ENCODE measurements around the gene TBX10.
"Not testable (repeated sequence)": the region's sequence is repeated elsewhere in the genome, so short reads cannot be mapped to it uniquely, and the experiment has no call there.

TBX10 gene

GRCh38 chr11:67614730-67615714 is 24.5 kb downstream of the TBX10 start:
- DNase-seq: peak; percentile 59

GRCh38 chr11:67613960-67614715 is 25.4 kb downstream of the TBX10 start:
- peak; percentile 92 for DNase-seq

- no peak for DNase-seq
These were observed 26.1 kb downstream of the TBX10 start for GRCh38 chr11:67613313-67613959.

- DNase-seq: no peak
These were observed 26.8 kb downstream of the TBX10 start for GRCh38 chr11:67612751-67613150.

GRCh38 chr11:67611704-67612587 is 27.6 kb downstream of the TBX10 start:
- no peak for DNase-seq

- DNase-seq: no peak
These were observed 28.4 kb downstream of the TBX10 start for GRCh38 chr11:67611165-67611564.

GRCh38 chr11:67610302-67610868 is 29.2 kb downstream of the TBX10 start:
- no peak for DNase-seq

- no peak for DNase-seq
These were observed 30.2 kb downstream of the TBX10 start for GRCh38 chr11:67609316-67609715.

- no peak for DNase-seq
These were observed 31.1 kb downstream of the TBX10 start for GRCh38 chr11:67608486-67608885.

- DNase-seq: no peak
These were observed 32.1 kb downstream of the TBX10 start for GRCh38 chr11:67607507-67607906.

GRCh38 chr11:67606492-67607295 is 32.9 kb downstream of the TBX10 start, which contains the start of gene NDUFV1:
Gene NDUFV1 (plus strand): TSS chr11:67606936. CDS start chr11:67607005, 69 bp downstream.
- peak; percentile 94 for DNase-seq

- DNase-seq: no peak
These were observed 33.5 kb downstream of the TBX10 start for GRCh38 chr11:67606093-67606491.

- no peak for DNase-seq
These were observed 34.1 kb downstream of the TBX10 start for GRCh38 chr11:67605231-67606011.

GRCh38 chr11:67604815-67605214 is 34.7 kb downstream of the TBX10 start:
- DNase-seq: no peak

GRCh38 chr11:67604119-67604518 is 35.4 kb downstream of the TBX10 start:
- DNase-seq: not testable (repeated sequence)

- no peak for DNase-seq
These were observed 38.5 kb downstream of the TBX10 start for GRCh38 chr11:67601098-67601497.

GRCh38 chr11:67600324-67601029 is 39.1 kb downstream of the TBX10 start:
- no peak for DNase-seq

GRCh38 chr11:67599149-67599548 is 40.4 kb downstream of the TBX10 start:
- DNase-seq: no peak

GRCh38 chr11:67597963-67598362 is 41.6 kb downstream of the TBX10 start:
- DNase-seq: not testable (repeated sequence)

Data from CD4-positive, alpha-beta T cell treated with Interferon gamma for 1 hour (primary cell).